ENCODE measurements around the gene LCA5. TPM values are rescaled to one million over a fixed set of nuclear protein-coding genes. Genes with fewer than 3 reads are reported as not detected.
"Not testable (repeated sequence)": the region's sequence is repeated elsewhere in the genome, so short reads cannot be mapped to it uniquely, and the experiment has no call there.

LCA5 gene
- 6.4 TPM for total RNA-seq

DNA sequence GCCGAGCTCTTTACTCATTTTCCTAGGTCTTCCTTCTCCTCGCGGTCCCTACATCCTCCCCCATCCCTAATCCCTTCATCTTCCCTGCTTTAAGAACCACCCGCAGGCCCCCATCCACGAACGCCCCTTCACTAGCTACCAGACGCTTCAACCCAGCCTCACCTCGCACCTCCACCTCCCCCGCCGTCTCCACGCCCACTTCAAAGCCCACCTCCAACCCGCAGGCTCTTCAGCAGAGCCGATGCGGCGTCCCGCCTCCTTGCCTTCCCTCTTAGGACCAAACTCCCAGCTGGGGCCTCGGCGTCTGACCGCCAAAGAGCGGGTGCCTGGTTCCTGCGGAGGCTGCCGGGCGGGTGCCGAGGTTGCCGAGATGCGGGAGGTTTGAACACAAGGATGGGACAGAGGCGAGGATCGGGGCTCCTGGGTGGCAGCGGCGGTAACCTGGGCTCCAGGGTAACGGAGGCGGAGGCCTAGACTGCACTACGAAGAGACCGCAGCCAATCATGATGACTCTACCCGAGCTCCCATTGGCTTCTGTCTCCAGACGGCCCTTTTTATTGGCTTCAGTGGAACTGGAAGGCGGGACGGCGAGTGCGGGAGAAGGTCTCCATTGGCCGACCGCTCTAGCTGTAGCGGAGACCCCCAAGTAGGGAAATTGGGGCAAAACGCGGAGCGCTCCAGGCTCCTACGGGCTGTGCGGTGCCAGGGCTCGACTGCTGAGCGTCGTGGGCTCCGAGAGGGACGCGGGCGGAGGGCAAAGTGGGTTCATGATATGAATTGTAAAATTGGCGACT is at the start of gene LCA5:
LCA5 (minus strand) TSS at position 477 of the 794 bp plus-strand sequence. CDS start 18,536 bp downstream, outside the sequence.
- TF ChIP-seq POLR2AphosphoS5 (IDR thresholded peaks at IDR 0.05; ENCODE audit: insufficient read depth in 1 of 2, low read depth in 1 of 2) (peak; percentile 64 to 89), POLR2A (IDR thresholded peaks at IDR 0.05) (peak in 1 of 2 donors; percentile 25)
- TF ChIP-seq, protein P1, sequence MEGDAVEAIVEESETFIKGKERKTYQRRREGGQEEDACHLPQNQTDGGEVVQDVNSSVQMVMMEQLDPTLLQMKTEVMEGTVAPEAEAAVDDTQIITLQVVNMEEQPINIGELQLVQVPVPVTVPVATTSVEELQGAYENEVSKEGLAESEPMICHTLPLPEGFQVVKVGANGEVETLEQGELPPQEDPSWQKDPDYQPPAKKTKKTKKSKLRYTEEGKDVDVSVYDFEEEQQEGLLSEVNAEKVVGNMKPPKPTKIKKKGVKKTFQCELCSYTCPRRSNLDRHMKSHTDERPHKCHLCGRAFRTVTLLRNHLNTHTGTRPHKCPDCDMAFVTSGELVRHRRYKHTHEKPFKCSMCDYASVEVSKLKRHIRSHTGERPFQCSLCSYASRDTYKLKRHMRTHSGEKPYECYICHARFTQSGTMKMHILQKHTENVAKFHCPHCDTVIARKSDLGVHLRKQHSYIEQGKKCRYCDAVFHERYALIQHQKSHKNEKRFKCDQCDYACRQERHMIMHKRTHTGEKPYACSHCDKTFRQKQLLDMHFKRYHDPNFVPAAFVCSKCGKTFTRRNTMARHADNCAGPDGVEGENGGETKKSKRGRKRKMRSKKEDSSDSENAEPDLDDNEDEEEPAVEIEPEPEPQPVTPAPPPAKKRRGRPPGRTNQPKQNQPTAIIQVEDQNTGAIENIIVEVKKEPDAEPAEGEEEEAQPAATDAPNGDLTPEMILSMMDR (IDR thresholded peaks at IDR 0.05) = no peak
- Histone ChIP-seq H3K27me3 (no peaks in the 10 kb centered on the region), H3K4me1 (peaks cover 10% of the 10 kb centered on the region), H3K27ac (peak within 1 kb of the TSS; percentile 93), H3K9me3 (no peaks in the 10 kb centered on the region), H3K36me3 (no peaks in the 10 kb centered on the region), H3K4me3 (peak within 1 kb of the TSS; percentile 78 to 86)
- intact Hi-C loops (cut with DNase I) = no loop called here
- peak in 1 of 2 donors; percentile 98 for DNase-seq (ENCODE audit: extremely low spot score in 2 of 2)

DNA sequence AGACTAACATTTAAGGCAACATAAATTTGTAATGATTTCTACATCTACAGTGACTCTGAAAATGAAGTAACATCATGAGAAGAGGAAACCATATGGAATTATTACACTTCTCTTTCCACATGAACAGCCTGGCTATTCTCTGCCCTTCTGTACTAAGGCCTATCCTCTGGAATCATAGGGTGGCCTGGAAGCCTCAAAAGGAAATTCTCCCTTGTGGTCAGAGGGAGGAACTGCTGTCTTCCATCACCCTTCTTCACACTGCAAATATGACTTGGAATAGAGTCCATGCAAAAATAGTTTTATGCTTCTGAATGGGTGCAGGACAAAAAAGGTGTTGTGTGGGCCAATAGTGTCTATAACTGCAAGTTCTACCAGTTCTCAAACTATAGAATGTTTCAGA is 49.3 kb upstream of the LCA5 start:
- no peaks in the 10 kb centered on the region for H3K9me3 ChIP-seq
- intact Hi-C loops (cut with DNase I) = no loop called here
- H3K4me1 ChIP-seq = no peaks in the 10 kb centered on the region
- H3K27me3 ChIP-seq = no peaks in the 10 kb centered on the region
- DNase-seq (ENCODE audit: extremely low spot score in 2 of 2) = no peak
- TF ChIP-seq POLR2AphosphoS5 (IDR thresholded peaks at IDR 0.05; ENCODE audit: insufficient read depth in 1 of 2, low read depth in 1 of 2) = no peak
- TF ChIP-seq, protein P1 (IDR thresholded peaks at IDR 0.05) = peak in 1 of 3 experiments; percentile 5
- H3K4me3 ChIP-seq = no peak overlapping the region
- H3K27ac ChIP-seq = no peak overlapping the region
- H3K36me3 ChIP-seq = no peaks in the 10 kb centered on the region

DNA sequence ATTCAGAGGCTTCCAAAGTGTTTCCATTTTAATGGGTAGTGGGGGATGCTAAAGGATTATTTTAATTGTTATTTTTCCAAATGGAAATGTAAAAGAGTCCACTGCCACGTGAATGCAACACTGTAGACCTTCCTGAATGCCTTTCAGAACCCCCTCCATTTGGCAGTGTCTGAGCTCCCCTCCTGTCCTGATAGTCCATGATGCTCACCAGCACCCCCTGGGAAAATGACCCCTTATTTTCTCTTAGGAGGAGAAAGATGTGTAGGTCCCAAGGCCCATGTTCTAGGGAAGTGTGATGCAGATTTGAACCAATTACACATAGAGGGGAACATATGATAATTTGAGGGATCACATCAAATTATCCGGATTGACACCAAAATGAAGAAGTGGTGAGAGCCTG is 47.1 kb upstream of the LCA5 start:
- H3K4me3 ChIP-seq = no peak overlapping the region
- no peak overlapping the region for H3K27ac ChIP-seq
- H3K27me3 ChIP-seq = no peaks in the 10 kb centered on the region
- TF ChIP-seq POLR2A (IDR thresholded peaks at IDR 0.05) (no peak), POLR2AphosphoS5 (IDR thresholded peaks at IDR 0.05; ENCODE audit: insufficient read depth in 1 of 2, low read depth in 1 of 2) (no peak)
- TF ChIP-seq, protein P1 (IDR thresholded peaks at IDR 0.05) = no peak
- no peaks in the 10 kb centered on the region for H3K36me3 ChIP-seq
- H3K9me3 ChIP-seq = no peaks in the 10 kb centered on the region
- DNase-seq (ENCODE audit: extremely low spot score in 2 of 2) = no peak
- intact Hi-C loops (cut with DNase I) = no loop called here
- no peaks in the 10 kb centered on the region for H3K4me1 ChIP-seq

DNA sequence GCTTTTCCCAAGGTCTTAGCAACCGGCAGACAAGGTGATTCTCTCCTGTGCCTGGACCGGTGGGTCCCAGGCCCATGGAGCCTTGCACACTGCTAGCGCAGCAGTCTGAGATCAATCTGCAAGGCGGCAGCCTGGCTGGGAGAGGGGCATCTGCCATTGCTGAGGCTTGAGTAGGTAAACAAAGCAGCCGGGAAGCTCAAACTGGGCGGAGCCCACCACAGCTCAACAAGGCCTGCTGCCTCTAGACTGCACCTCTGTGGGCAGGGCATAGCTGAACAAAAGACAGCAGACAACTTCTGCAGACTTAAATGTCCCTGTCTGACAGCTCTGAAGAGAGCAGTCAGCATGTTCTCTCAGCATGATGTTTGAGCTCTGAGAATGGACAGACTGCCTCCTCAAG is 40.7 kb upstream of the LCA5 start:
- H3K4me1 ChIP-seq; H3K27me3 ChIP-seq; DNase-seq (ENCODE audit: extremely low spot score in 2 of 2); H3K9me3 ChIP-seq; H3K4me3 ChIP-seq; H3K27ac ChIP-seq; H3K36me3 ChIP-seq; intact Hi-C loops (cut with DNase I): not testable (repeated sequence)

DNA sequence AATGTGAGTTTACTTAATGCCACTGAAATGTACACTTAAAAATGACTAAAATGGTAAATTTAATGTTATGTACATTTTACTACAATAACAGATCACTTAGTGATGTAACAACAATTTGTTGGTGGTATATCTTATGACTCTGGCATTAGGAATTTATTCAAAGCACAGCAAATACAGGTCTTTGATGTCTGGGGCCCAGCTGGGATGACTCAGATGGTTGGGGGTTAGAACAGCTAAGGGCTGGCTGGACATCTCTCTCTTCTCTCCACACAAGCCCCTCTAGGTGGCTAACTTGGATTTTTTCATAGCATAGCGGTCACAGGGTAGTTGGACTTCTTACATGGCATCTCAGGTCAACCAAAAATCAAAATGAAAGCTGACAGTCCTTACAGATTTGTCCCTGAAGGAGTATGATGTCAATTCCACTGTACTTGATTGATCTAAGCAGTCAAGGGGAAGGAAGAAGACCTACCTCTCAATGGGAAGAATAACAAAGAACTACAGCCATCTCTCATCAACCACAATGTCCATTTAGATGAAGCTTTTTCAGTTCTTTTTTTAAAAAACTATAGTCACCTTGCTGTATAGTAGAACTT is 37.5 kb upstream of the LCA5 start:
- intact Hi-C loops (cut with DNase I) = no loop called here
- Histone ChIP-seq H3K36me3 (no peaks in the 10 kb centered on the region), H3K9me3 (no peaks in the 10 kb centered on the region), H3K27ac (no peak overlapping the region), H3K27me3 (no peaks in the 10 kb centered on the region), H3K4me1 (peaks cover 7% of the 10 kb centered on the region), H3K4me3 (no peak overlapping the region)
- DNase-seq (ENCODE audit: extremely low spot score in 2 of 2) = no peak
- TF ChIP-seq POLR2A (IDR thresholded peaks at IDR 0.05) (no peak), POLR2AphosphoS5 (IDR thresholded peaks at IDR 0.05; ENCODE audit: insufficient read depth in 1 of 2, low read depth in 1 of 2) (no peak)
- TF ChIP-seq, protein P1 (IDR thresholded peaks at IDR 0.05) = no peak
